NCI-H1417 treated with DMSO at 0.1 percent for 48 hours (cell line): ENCODE measurements around the gene PDIK1L.

Source experiments
- DNase-seq: peaks from one replicate; lab custom pipeline; 2025; lab: John Stamatoyannopoulos, UW

Gene PDIK1L

DNA sequence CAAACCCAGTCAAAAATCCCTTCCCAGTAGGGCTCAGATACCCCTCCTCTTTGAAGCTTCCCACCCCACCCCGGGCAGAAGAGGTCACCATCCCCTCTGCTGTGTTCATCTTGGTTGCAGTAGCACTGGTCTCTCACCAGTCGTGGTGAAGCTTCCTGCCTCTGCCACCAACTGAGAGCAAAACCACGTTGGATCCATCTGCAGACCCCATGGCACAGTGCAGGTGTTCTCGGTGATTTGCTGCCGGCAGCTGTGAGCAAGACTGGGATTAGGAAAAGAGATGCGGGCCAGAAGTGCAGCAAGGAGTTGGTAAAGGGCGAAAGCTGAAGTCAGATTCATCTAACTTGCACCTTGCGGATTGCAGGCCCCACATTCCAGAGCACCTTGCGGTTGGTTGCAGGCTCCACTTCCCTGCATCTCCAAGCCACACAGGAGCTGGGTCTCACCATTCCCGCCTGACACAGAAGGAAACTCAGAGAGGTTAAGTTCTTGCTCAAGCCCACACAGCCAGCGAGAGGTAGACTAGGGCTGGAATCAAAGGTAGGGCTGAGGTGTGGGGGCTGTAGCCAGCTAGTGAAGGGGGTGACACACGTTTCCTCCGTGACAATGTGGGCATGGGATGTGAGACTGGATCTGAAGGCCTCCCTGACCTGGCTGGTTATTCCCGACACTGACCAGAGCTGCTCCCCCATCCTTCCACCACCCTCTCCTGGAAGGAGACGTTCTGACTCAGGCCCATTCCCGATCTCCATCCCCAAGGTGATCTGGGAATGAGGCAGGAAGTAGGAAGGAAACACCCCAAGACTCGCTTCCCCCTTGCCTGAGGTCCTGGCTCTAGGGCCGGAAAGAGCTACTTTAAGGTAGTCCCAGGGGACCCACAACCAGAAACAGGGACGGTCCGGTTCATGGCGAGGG, 44.0 kb downstream of the PDIK1L start:
- no peak for DNase-seq

DNA sequence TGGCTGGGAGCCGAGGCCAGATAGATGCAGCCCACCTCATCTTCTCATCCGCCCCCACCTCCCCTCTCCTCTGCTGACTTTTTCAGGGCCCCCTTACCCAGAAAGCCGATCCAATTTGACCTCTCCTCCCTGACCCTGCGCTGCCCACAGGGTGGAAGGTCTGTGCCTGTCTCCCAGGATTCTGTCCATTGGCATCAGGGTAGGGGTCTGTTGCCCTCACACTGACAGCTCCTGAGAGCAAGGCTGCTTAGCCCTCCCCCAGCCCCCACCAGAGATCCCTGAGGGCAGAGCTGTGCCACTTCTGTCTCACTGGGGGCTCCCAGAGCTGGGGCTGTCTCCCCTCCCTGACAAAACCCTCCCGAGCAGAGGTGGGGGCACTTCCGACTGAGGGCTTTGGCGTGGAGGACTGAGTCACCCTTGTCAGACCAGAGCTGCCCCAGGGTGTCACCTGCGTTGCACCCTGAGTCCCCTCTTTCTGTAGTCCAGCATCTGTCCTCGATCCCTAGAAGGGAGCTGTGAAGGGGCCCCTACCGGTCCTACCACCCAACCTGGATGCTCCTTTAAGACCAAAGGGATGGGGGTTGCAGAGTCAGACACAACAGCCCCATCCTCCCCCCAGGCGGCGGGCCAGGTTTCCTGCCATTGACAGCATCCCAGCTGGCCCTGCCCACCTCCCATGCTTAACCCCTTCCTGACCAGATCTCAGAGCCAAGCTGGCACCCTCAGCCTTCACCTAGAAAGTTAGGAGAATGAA, 44.8 kb downstream of the PDIK1L start:
- no peak for DNase-seq

DNA sequence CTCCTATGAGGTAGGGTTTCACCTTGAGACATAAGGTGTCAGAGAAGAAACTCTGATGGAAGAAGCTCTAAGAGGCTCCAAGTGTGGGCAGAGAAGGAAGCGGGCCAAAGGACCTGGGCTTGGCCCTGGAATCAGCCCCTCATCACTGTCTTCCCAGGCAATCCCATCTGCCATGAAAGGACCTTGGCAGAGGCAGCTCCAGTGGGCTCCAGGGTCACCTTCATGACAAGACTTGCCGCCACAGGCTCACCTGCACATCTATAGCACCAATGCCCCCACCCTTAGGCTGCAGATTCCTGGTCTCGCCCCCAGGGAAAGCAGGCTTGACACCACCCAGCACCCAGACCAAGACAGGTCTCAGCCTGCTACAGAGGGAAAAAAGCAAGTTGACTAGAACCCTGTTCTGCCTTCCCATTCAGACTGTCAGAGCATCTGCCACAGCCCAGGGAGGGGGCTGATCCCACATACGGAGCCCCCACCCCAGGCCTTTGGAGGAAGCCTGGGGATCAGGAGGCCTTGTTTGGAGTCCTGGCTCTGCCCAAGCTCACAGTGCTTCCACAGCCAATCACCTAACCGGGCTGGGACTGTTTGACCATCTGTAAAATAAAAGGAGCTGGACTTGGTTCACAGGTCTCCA, 46.8 kb downstream of the PDIK1L start:
- DNase-seq: no peak

DNA sequence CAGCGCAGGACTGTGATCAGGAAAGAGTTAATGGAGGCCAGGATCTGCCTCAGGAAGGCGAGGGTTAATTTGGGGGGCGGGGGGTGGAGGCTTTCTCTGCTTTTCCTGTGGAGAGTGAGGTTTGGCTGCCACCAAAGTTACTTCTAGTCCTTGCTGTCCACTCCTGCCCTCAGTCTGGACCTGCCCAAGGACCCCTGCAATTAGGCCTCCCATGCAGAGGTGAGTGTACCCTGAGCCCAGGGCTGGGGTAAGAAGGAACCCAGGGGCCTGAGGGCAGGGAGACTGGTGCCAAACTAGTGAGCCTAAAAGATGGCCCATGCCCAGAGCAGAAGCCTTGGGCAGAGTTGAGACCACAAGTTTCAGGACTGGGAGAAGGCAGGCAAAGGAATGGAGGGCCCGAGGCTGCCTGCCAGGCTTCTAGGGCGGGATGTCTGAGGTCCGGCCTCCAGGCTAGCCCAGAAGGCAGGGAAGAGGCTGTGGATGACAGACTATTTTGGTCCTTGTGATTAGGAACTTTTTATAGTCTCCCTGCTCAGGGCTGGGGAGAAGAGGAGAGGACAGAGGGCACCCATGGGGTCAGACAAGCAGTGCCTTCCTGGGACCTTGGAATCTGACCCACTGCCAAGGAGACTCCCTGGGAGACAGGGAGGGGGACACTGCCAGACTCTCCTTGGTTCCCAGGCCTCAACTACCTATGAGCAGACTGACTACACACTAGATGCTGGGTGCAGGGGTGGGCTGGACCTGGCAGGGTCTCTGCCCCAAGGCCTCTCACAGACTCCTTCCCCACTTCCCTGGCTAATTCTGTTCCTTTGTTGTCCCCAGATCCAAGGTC, 47.5 kb downstream of the PDIK1L start, which contains the start of gene FAM110D:
FAM110D (plus strand) TSS at position 172 of the 835 bp plus-strand sequence. CDS start 2,213 bp downstream, outside the sequence.
- no peak for DNase-seq

DNA sequence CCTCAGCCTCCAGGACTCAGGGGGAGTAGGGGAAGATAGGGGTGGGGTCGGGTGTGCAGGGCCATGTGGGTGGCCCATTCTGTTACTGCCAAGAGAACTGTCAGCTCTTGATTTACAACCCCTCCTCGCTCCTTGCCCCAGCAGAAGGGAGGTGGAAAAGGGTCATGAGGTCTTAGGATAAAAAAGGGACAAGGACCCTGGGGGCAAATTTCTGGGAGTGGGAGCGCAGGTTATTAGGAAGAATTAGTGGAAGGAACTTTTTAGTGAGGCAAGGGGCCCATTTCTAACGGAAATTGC, 48.1 kb downstream of the PDIK1L start:
- no peak for DNase-seq

DNA sequence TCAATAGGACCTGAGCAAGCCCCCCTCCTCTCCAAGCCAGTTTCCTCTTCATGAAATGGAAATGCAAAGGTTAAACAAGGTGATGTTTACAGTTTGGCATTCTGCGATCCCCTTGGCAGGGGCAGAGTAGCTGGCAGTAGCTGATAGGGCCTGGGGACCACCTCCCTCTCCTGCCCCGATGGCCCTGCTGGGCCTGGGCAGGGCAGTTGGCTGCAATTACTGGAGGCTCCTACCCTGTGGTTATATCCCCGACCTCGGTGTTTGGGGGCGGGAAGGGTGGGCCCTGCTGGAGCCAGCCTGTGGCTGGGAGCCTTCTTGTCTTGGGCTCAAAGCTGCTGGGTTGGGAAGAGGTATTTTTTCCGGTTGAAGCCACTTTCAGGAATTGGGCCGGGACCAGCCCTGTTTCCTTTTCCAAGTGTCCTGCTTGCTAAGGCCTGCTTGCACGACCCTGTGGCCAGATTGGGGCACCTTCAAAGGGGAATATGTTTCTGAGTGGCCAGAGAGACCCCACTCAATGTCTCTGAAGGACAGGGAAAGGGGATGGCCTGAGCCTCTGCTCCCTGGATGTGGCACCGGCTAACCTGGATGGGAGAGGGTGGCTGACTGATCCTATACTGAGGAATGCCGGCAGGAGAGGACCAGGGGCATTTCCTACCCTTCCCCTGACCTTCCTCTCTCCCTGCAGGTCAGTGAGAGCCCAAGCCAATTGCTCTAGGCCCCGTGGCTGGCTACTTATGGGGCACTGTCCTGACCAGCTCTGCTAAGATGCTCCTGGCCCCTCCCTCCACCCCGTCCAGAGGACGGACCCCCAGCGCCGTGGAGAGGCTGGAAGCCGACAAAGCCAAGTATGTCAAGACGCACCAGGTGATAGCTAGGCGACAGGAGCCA, 49.1 kb downstream of the PDIK1L start:
- no peak for DNase-seq

DNA sequence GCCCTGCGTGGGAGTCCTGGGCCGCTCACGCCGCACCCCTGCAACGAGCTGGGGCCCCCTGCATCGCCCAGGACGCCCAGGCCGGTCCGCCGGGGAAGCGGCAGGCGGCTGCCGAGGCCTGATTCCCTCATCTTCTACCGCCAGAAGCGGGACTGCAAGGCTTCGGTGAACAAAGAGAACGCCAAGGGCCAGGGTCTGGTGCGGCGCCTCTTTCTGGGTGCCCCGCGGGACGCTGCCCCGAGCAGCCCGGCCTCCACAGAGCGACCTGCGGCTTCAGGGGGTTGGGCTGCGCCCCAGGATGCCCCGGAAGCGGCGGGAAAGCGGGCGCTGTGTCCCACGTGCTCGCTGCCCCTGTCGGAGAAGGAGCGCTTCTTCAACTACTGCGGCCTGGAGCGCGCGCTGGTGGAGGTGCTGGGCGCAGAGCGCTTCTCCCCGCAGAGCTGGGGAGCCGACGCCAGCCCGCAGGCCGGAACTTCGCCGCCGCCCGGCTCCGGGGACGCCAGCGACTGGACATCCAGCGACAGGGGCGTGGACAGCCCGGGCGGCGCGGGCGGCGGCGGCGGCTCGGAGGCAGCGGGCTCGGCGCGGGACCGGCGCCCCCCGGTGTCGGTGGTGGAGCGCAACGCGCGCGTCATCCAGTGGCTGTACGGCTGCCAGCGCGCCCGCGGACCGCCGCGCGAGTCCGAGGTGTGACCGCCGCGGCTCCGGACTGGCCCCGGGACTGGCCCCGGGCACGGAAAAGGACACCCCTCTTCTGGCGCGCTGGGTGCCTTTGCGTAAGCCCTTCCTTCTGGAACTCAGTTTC, 50.0 kb downstream of the PDIK1L start:
- DNase-seq: peak; percentile 43

DNA sequence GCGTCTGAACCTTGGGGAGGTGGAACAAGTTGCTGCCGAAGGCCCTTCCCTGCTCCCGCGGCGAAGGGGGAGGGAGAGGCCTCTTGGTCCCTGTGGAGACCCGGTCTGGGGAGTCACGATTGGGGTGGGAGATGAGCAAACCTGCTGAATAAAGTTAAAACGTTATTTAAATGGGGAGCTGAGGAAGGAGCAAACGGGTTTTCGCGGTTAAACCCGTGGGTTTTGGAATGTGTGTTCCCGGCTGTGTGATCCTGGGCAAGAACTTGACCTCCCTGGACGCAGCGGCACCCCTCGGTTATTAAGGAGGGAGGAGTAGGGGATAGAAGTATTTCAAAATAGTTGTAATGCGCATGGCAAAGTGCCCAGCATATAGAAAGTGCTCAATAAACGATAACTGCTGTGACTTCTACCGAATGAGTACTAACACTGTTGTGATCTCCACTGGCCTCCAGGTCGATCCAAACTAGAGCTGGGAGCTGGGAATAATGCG, 50.6 kb downstream of the PDIK1L start:
- no peak for DNase-seq

DNA sequence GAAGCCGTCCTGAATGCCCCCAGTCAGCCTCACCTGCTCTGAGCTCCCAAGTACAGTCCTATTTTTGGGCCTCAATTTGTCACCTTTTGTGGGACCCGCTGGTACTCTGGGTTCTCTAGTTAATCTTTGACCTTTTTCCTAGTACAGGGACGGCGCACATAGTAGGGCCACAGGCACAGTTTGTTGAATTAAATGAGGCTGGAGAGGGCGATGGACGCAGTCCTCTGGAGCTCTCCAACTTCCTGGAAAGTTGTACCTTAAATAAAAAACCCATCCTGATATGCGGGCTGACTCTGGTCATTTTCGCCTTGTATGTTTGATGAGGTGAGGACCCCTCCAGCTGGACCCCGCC, 52.0 kb downstream of the PDIK1L start:
- DNase-seq: no peak

DNA sequence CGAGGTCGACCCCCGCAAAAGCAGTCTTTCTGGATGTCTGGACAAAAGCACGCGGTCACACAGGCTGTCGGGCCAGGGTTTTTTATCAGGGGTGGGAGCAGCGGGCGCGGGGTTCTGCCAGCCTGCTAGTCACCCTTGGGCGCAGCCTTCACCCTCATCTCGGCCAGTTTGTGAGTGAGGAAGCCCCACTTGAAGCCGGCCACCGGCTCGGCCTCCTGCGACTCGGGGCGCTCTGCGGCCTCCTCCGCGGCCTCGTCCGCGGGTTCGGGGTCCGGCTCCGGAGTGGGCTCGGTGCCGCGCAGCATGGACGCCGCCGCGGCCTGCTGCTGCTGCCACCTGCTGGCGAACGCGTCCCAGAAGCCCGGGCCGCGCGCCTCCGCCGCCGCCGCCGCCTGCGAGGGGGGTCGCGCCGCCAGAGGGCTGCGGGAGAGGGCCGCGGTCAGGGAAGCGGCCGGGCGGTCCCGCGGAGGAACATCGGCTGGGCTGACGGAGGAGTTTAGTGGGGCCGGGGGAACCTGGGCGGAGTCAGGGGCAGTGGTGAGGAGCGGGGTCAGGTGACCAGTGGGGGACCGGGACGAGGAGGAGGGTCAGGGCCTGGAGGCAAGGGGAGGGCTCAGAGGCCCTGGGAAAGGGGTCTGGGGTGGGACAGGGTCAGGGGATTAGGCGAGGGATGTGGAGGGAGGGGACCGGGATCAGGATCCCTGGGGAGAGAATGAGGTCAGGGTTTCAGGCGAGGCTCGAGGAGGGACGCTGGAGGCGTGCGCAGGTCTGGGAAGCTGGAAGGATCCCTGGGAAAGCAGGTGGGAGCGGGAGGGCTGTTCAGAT, 52.6 kb downstream of the PDIK1L start:
- no peak for DNase-seq

DNA sequence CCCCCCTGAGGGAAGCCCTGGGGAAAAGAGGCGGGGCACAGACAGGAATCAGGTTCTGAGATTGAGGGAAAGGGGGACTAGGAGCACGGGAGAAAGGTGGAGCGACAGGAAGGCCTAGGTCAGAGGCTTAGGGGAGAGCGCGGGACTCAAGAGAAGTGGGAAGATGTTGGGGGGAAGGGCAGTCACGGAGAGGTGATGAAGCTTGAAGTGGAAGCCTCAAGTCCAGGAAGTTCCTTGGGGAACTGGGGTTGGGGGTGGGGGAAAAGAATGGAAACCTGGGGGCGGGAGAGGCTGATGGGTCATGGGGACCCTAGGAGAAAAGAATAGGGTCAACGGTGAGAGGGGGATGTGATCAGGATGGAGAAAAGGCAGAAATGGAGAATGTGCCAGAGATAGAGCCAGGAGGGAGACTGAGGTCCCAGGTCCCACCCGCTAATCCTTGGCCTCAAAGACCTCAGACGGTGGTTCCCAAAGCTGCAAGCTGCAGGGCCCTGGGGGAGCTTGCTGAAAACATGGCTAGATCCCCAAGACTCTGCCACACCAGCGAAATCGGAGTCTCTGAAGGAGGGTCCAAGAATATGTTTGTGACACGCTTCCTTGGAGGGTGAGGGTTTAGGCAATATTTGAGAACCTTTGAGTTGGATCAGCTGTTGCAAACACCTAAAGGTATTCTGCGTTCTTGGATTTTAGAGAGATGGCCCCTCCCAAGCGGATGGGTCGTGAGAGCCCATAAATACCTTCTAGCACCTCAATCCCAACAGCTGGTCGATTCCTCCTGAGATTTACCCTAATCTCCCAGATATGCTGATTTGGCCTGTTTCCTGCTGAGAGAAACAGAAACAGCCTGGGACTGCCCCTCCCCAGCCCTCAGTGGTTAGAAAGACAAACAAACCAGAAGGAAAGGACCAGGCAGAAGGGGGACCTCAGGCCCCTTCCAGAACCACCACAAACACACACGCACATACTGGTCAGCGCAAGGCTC, 53.5 kb downstream of the PDIK1L start:
- DNase-seq: no peak

DNA sequence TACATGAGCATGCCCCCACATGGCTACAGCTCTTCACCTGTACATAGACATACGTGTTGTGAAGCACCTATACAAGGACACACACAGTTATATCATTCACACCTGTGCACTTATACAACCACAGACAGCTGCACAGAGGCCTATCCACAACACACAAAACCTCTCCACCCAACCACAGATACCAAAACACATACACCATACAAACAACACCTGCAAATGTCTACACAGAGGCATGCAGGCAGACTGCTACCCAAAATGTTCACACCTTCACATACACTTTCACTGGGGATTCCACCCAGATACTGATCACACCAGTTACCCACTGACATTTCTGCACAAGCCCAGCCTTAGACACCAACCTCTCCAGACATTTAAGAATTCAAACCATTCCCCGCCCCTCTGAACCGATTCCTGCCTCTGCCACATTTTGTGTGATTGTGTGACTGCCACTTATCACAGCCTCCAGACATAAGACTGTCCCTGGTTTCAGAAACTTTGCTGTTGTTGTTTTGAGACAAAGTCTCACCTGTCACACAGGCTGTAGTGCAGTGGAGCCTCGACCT, 55.2 kb downstream of the PDIK1L start:
- DNase-seq: no peak

DNA sequence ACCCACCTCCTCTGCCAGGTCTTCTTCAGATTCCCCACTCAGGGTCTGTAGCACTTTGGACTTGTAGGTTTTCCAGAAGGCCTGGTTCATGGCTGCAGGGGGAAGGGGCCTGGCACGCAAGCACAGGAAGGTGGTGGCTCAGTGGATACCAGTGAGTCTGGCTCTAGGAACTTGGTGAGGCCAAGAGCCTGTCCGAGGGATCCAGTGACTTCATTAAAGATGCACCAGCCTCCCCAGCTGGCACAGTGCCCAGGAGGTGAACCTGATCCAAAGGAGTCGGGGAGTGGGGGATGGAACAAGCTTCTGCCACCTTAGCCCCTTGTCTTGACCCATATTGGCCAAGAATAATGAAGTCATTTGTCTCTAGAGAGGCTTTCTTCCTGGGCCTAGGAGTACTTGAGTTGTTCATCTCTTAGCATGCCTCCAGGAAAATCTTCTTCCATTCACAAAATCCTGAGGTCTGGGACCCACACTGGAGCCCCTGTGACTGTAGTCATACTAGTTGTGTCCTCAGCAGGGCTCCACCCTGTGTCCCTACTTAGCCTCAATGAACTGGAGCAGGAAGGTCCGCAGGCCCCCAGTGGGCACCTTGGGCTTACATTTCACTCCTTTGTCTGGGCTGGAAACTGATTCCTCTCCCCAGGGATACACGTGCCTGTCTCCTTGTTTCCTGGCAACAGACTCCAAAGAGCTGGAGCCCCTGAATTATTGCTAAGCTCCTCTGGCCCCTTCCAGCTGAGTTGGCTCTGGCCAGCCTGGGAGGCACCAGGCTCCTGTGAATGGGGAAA, 57.0 kb downstream of the PDIK1L start, which contains the start of gene C1orf232:
C1orf232 (minus strand) TSS at position 554 of the 788 bp plus-strand sequence; CDS start at position 90, 464 bp downstream.
- peak; percentile 34 for DNase-seq

DNA sequence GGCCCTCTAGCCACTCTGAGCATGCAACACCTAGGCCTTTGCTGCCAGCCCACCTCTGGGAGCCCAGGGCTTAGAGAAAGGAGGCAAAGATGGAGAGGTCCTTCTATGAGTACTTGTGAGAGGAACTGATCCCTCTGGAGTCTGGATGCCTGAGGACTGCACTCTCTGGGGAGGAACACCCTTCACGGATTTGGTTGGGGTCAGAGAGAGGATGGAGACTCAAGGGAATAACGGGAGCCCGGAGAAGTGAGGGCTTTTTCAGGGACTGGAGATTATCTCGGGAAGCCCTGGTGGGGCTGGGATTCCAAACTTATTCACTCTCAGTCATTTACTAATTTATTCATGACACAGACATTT, 57.6 kb downstream of the PDIK1L start:
- DNase-seq: no peak

DNA sequence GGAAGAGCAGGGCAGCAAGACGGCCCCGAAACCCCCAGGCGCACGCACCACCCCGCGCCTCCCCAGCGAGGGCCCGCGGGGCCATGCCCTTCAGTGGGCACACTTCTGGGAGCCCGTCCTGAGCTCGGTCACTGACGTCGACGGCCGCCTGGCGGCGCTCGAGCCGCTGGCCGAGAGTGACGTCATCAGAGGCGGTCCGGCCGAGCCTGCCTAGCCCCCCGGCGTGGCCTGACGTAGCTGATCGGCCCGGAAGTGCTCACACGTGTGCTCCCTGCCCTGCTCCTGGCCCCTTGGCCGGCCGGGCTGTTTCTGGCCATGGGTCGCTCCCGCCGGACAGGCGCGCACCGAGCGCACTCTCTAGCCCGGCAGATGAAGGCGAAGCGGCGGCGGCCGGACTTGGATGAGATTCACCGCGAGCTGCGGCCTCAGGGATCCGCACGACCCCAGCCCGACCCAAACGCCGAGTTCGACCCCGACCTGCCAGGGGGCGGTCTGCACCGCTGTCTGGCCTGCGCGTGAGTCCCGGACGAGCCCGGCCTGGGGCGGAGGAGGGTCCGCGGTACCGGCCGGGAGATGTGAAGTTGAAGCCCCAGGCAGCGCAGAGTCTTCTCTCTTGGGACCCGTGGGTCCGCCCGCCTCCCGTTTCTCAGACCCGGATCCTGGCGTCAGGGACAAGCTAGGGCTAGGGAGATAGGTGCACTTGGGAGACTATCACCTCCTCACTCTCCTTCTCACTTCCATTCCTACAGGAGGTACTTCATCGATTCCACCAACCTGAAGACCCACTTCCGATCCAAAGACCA, 58.2 kb downstream of the PDIK1L start, which contains the start of gene ZNF593:
ZNF593 (plus strand) TSS at position 240 of the 803 bp plus-strand sequence; CDS start at position 316, 76 bp downstream.
- no peak for DNase-seq

DNA sequence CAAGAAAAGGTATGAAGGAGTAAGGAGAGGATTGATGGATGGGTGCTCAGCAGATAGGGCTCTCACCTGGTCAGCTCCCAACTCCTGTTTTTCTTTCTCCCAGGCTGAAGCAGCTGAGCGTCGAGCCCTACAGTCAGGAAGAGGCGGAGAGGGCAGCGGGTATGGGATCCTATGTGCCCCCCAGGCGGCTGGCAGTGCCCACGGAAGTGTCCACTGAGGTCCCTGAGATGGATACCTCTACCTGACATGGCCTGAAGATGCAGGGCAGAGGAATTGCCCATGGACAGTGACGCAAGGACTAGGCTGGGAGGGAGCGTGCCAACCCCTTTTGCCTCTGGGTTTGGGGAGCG, 58.8 kb downstream of the PDIK1L start:
- no peak for DNase-seq
